HG02885 (cell line): ENCODE measurements around the gene PEF1.

Source experiments
- ATAC-seq: cut with Tn5 transposase; IDR thresholded peaks from one replicate; pipeline ENCODE4 v1.9.1; 2021; ENCODE audit warnings: mild to moderate bottlenecking; ENCODE audit not compliant: unreplicated experiment, poor library complexity

PEF1 gene

DNA sequence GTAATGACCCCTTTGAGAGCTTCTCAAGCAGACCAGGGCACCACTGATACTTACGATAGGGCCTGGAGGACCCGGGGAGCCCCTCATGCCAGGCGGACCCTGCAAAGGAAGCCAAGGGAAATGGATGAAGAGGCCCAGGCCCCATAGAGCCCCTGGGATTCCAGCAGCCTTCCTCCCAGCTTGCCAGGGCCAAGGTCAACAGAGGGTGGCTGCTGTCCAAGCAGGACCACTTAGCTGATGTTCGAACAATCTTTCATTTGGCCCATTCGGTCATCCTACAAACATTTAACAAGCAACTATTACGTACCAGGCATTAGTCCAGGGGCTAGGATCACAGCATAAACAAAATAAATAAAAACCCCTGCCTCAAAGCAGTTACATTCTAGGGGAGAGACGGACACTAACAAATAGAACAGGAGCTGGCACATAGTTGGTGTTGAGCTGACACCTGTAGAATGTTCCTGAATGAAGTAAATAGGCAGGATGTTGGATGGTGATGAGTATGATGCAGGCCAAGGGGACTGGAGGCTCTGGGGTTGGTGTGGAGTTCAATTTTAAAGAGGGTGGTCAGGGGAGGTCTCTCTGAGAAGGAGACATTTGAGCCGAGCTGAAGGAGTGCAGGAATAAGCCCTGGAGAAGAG lies 27.0 kb upstream of the PEF1 start:
- ATAC-seq = no peak

DNA sequence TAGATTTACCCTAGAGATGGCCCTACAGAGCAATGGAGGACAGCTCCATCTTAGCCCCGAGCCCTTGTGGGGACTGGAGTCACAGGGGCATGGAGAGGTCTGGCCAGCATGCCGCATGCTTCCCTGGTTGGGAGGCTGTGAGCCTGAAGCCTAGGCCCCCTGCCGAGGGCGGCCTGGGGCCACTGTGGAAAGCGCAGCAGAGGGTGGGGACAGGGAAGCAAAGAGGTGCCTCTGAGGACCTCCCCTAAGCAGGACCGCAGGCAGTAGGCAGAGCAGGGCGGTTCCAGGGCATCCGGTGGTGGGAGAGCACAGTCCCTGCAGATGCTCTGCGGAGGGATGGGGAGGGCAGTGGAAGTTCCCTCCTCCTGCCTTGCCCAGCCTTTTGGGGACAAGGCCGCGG lies 26.5 kb upstream of the PEF1 start:
- ATAC-seq = no peak

DNA sequence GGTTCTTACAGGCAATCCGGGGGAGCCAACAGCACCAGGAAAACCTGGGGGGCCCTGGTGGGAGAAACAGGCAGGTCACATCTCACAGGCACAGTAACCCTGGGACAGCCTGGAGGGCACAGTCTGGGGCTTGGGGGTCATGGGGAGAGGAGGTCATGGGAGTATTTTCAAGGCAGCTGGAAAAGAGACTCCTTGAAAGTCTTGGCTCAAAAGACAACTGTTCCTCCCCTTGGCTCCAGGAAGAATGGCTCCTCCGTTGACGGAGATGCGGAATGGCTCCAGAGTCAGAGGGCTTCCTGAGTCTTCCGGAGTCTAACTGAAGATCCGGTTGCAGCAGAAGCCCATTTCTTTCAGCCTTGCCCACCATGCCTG lies 25.9 kb upstream of the PEF1 start:
- no peak for ATAC-seq

DNA sequence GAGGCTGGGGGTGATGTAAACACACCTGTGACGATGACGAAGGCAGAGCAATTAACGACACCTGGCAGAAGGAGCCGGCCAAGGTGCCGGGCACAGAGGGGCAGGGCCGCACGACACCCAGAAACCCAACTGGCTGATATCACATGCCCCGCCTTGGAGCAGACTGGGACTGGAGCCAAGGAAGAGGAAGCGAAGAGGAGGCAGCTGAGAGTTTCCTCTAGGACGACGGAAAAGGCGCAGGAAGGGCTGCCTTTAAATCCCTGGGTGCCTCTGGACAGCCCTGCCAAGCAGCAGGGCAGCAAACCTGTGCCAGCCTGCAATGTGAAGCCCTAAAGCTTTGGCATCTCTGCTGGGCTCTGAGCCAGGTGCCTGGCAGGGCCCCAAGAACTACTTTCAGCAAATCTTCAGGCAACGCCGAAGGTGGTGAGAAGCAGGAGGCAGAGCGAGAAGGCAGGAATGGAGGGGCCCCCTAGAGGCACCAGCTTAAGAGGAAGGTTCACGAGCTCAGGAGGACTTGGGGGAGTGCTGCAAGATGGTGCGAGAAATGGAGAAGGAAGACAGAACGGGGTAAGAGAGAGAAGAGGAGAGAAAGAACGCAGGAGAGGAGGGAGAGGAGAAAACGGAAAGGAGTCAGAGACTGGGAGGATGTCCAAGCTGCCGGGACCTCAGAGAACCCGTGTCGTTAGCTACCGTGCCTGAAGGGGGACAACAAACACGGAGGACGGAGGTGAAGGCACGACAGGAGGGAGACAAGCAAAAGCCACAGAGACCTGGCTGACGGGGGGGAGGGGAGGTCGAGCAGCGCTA lies 25.3 kb upstream of the PEF1 start:
- no peak for ATAC-seq

DNA sequence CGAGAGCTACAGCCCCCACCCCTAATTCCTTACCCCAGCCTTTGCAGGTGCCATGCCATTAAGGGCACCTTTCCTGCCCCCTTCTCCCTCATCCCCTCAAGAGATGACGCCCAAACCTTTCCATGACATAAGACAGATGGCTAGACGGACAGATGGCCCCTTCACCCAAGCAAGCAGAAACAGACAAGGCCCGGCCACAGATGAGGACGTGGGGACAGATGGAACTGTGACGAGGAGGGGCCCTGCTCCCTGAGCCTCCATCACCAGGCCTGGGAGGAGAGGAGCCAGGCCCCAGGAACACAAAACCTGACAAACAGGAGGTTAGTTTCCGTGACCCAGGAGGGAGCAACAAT lies 24.7 kb upstream of the PEF1 start:
- ATAC-seq = no peak

DNA sequence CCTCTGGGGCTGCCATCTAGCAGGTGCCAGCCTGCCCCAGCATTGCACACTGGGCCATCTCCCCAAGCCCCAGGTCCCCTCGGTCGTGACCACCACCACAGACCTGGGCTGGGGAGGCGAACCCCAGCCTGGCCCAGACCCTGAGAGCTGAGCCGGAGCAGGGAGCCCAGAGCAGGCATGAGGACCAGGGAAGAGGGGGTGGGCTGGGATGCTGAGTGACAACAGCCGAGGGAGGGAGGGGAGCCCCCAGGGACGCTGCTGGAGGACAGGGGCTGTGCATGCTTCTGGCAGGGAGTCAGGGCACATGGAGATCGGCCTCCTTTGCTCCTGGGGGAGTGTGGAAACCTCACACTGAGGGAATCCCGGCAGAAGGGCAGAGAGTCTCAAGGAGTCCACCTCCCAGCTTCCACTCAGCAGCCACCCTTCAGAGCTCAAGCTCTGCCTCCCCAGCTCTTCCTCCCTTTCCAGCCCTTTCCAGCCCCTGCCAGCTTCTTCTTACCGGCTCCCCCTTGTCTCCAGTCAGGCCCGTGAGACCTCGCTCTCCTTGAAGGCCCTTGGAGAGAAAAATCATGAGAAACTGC lies 23.7 kb upstream of the PEF1 start:
- no peak for ATAC-seq

DNA sequence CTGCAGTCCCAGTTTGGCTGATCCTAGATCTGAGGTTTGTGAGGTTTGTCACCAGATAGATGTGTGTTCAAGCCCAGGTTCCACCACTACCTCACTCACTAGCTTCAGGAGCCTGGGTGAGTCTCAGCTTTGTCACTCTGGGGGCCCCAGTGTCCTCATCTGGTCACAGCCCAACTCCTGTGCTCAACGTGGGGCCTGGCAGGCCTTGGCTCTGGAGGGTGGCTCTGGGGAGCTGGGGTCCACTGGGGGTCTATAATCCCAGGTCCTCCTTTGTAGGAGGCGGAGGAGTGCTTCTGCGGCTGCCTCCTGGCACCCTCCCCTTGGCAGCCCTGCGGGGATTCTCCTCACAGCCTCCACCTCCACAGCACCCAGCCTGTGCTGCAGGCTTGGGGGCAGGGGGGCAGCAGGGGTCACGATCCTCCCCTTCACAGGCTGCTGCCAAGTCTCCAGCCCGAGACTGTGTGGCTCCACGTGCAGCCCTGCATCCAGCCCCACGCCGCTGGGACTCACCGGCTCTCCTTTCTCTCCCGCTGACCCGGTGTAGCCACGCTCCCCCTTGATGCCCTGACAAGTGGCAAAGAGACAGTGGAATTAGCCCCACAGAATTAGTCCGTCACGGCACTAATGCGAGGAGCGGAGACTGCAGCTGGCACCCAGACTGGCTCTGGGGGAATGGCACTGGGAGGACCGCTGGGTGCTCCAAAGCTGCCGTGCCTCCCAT lies 22.5 kb upstream of the PEF1 start:
- ATAC-seq = no peak

DNA sequence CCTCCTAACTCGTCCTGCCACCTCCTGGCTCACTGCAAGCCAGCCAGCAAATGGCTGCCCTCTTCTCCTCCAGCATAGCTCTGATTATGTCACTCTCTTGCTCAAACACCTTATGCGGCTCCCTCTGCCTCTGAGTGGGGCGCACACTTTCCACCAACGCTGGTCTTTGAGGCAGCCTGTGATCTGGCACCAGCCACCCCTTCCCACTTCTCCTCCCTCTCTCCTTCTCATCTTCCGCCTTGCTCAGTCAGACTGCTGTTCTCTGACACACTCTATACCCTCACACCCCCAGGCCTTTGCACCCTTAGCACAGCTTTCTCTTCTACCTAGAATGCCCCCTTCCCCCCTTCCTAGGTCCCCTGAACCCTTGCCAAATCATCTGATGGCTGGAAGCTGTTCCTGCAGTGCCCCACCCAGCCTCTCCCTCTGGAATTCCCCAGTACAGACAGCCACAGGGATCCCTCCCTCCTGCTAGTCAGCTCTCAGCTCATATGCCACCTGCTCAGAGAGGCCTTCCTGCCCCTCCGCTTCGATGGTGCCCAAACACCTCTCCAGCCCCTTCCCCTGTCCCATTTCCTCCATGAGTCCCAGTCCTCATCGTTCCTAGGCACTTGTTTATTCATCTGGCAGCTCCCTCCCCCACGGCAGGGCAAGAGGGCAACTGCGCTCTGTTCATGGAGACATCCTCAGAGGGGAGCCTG lies 21.7 kb upstream of the PEF1 start:
- no peak for ATAC-seq

DNA sequence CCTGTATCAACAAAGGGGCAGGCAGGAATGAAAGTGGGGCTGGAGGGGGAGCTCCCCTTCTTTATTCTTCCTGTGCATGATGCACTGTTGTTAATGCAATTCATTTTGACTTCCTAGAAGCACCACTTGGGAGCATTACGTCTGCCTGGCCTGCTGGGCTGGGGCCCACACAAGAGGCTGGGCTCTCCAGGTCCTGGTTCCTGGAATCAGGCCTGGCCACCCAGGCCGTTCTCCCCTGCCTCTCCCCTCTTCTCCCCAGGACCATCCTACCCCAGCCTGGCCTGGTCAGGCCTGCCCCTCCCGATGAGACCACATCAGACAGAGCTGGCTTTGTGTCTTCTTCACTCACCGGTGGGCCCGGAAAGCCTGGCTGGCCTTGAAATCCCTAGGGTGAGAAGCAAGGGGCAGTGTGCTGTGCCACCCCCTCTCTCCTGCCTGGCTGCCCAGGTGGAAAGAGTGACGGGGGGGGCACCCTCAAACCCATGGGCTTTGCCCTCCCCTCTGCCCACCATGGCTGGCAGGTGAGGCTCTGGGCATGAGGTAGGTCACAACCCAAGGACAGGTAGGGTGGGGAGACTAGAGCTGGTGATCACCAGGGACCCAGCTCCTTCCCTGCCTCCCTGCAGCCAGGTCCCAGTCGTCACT lies 20.7 kb upstream of the PEF1 start:
- no peak for ATAC-seq

DNA sequence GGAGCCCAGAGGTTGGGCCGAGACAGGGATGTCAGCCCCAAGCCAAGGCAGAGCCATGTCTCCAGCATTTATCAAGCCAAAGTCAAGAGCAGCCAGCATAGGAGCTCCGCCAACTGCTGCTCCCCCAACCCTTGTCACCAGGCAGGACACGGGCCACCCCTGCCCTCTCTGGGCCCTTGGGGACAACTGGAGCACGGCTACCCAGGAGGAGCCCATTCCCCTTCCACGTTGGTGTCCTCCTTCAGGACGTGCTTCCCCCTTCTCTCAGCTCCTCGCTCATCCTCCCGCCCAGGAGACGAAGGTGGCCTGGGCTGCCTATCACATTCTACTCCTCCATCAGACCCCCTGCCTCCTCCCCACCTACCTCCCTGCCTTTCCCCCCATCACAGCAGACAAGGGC lies 19.9 kb upstream of the PEF1 start:
- ATAC-seq = no peak

DNA sequence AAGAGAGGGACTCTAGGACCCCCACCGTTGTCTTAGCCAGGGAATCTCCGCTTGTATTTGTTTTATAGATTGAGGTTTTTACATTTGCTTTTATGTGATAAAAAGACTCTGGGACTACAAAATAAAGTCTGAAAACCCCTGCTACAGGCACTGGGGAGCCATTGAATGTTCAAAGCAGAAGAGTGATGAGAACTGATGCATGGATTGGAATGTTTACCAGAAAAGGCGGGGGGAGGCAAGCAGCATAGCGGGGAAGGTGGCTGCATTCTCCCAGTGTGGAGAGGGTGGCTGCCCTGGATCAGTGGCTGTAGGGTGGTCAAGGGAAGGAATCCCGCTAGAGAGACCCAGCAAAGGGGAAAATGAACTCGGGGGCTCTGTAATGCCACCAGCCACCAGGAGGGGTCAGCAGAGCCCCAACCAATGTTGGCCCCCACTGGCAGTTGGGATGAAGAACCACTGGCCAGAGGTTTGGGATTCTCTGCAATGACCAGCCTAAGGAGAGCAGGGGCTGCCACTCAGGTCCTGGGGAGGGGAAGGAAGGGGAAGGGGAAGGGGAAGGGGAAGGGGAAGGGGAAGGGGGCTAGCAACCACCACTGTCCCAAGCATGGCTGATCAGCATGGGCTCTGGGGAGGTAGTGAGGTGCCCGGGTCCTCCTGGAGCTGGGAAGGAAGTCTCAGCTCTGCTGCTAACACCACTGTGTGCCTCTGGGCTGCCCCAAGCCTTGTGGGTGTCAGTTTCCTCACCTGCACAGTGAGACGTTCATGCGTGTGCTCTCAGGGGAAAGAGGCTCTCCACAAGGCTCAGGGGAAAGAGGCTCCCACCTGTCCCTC lies 19.2 kb upstream of the PEF1 start:
- no peak for ATAC-seq

DNA sequence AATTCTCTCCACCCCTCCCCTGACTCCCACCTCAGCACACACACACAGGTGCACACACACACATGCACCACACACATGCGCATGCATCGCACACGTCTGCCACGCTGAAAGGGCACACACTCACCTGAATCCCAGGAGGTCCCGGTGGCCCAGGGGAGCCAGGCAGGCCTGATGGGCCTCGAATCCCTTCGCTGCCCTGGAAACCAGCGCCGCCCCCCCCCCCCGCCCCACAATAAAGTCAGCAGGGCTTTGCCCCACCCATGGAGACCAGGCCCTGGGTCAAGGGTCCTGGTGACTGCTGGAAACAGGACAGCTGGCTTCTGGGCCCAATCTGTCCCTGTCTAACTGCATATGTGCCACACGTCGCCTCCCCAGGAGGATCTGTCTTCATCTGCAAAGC lies 17.8 kb upstream of the PEF1 start:
- no peak for ATAC-seq

DNA sequence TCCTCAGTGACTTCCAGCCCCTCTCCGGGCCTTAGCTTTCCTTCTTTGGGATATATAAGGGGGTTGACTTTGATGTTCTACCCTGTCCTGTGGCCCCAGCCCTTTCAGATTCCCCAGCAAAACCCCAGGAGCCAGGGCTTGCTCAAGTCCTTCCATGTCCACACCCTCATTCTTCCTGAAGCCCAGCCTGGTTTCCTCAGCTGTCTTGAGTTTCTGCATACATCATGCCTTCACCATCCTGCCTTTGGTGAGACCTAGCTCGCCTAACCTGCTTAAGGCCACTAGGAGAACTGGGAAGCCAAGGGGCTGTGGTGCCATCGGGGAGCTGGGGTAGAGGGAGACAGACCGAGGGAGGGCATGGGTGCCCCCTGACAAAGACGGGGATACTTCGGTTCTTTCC lies 17.2 kb upstream of the PEF1 start:
- no peak for ATAC-seq

DNA sequence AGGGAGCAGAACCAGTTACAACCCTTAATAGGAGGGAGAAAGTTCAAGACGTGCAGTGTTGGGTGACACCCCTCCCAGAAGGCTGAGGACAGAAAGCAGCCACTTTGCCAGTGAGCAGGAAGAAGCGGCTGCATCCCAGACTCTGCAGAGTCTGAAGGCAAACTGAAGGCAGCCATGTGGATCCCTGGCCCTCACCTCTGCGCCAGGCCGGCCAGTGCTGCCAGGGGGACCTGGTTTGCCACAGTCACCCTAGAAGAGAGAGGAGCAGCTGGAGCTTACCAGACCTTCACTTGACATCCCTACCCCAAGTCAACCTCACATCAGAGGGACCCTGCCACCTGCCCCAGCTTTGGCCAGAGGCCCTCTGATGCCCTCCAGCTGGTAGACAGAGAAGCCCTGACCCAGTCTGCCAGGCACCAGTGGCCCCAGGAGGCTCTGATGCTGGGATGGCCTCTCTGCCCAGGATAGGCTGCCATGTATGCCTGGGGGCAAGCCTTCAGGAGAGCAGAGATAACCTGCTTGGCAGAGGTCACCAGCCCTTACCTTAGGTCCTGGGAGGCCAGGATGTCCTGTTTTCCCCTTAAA lies 16.3 kb upstream of the PEF1 start:
- no peak for ATAC-seq

DNA sequence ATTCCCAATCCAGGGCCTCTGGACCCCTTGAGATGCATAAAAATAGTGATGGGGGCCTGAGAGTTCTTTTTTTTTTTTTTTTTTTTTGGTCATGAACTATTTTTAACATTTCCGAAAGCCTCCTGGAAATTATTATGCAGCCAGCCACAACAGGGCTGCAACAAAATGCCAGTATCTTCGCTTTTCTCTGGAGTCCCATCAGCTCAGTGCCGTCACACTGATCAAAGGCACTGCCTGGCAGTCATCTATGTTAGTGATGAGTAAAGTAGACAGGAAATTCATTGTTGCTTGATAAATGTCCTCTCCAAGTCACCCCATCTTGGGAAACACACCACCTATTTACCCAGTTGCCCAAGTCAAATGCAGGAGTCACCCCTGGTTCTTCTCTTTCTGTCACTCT lies 15.2 kb upstream of the PEF1 start:
- ATAC-seq = no peak

DNA sequence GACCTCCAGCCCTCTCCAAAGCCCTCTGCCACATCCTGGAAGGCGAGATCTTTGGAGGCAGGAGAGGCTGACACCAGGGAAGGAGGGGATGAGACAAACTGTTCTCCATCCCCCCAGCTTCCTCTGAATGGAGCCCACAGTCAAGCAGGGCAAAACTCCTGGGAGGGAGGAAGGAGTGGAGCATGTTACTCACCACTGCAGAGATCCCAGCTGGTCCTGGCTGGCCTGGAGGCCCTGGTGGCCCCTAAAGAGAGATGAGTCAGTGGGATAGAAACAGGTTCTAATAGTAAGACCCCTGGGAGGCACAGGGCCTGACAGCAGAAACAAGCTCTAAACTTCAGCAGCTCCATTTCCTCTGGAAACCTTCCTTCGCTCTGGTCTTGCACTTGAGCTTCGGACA lies 14.0 kb upstream of the PEF1 start:
- ATAC-seq = no peak

DNA sequence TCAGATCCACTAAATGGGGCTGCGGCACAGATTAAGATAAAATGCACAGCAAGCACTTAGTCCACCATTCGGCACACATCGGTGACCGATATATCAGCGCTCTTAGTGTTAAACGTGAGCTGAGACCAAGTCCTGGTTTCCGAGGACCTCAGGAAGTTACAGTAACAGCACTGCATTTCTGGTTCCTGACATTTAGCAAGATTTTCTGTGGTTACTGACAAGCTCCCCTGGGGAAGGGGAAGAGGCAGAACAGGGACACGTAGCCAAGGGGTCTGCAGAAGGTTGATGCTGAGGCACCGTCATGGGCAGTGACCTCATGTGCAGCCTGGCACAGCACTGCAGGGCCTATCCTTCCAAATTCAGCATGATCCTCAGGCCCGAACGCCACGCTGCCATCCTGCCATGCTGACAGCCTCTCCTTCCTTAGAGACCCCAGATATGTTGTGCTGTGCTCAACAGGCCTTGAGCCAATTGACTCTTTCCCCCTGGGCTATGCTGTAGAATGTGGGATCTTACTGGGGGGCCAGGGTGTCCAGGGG lies 13.4 kb upstream of the PEF1 start:
- ATAC-seq = no peak

DNA sequence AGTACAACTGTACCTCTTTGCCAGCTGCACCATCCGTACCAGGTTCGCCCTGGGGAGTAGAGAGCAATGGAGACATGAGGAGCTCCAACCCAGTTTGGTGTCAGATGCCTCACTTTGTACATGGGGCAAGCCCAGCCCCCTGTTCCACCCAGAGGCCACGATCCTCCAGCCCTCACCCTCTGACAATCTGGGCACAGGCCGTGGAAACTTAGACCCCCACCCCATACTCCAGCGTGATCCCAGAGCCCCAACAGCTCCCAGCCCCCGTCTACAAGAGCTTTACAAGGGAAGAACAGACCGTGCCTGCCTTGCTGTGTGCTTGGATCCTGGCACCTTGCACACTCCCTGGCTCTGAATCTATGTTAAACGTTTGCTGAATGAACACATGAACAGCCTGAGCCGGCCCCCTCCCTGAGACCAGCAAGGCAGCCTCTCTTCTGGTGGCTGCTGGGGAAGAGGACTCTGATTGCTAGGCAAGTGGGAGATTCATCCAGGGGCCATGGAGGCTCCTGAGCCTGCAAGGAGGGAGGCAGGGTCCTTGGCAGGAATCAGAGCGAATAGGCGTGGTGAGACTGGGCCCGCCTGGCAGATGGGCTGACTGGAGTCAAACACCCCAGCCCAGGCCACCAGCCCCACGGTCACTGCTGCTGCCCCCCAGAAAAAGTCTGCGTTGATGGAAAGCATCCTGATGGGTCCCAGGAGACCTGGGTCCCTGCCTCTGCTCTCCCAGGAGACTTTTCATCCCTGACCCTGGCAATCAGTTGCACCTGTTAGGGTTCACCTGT lies 12.5 kb upstream of the PEF1 start:
- no peak for ATAC-seq
